CD4-positive, CD25-positive, alpha-beta regulatory T cell (primary cell): ENCODE results near the gene ARMC6. TPM values are rescaled to one million over a fixed set of nuclear protein-coding genes. Genes with fewer than 3 reads are reported as not detected.
"Not testable (repeated sequence)": the region's sequence is repeated elsewhere in the genome, so short reads cannot be mapped to it uniquely, and the experiment has no call there.

ENCODE experiments used
- ATAC-seq, 2 donors: fragments of 150-1000 bp; cut with Tn5 transposase; one replicate each; pipeline ENCODE4 v1.10.0; 2021; ENCODE audit warnings: low read depth in 2 of 2, moderate number of reproducible peaks in 2 of 2, moderate library complexity in 1 of 2
- DNase-seq, 3 donors: peaks; one replicate each; pipeline versions ENCODE4 v3.0.0 to v3.0.0-alpha.2; 2012 to 2022; ENCODE audit warnings: mixed read lengths in 1 of 3
- H3K27ac ChIP-seq: one replicate; pipeline ENCODE4 v1.7.0; 2013; ENCODE audit warnings: mild to moderate bottlenecking, low read length; ENCODE audit not compliant: insufficient read depth, poor library complexity, severe bottlenecking
- H3K27me3 ChIP-seq: one replicate; pipeline ENCODE4 v1.7.0; 2013; ENCODE audit warnings: low read length; ENCODE audit not compliant: control insufficient read depth, insufficient read depth
- H3K36me3 ChIP-seq: one replicate; pipeline ENCODE4 v1.7.0; 2013; ENCODE audit warnings: mild to moderate bottlenecking, low read length, moderate library complexity; ENCODE audit not compliant: control insufficient read depth, insufficient read depth
- H3K4me1 ChIP-seq: 2 replicates; pipeline ENCODE4 v1.7.0; 2013; ENCODE audit warnings: mild to moderate bottlenecking, low read length; ENCODE audit not compliant: insufficient read depth, control insufficient read depth, poor library complexity, severe bottlenecking
- H3K4me3 ChIP-seq: one replicate; pipeline ENCODE4 v1.7.0; 2013; ENCODE audit warnings: low read depth, mild to moderate bottlenecking, low read length, moderate library complexity
- H3K9me3 ChIP-seq, 2 experiments: 1 replicate in 1 of 2; 2 replicates in 1 of 2; pipeline ENCODE4 v1.7.0; 2013; ENCODE audit warnings: low read length in 2 of 2, mild to moderate bottlenecking in 1 of 2, moderate library complexity in 1 of 2; ENCODE audit not compliant: control insufficient read depth in 2 of 2
- H3K27ac Mint-ChIP-seq, 3 donors: one replicate each; pipeline ENCODE4 v1.8.0; 2020 to 2022; ENCODE audit warnings: mild to moderate bottlenecking in 3 of 3, mixed read lengths in 3 of 3, moderate library complexity in 2 of 3
- H3K27me3 Mint-ChIP-seq: one replicate; pipeline ENCODE4 v1.8.0; 2022; ENCODE audit warnings: mild to moderate bottlenecking, mixed read lengths
- H3K36me3 Mint-ChIP-seq: one replicate; pipeline ENCODE4 v1.8.0; 2020; ENCODE audit warnings: mixed read lengths
- H3K4me1 Mint-ChIP-seq, 4 donors: one replicate each; pipeline ENCODE4 v1.8.0; 2020 to 2022; ENCODE audit warnings: mixed read lengths in 4 of 4, mild to moderate bottlenecking in 1 of 4
- H3K4me3 Mint-ChIP-seq, 4 donors: one replicate each; pipeline ENCODE4 v1.8.0; 2020 to 2022; ENCODE audit warnings: mild to moderate bottlenecking in 4 of 4, mixed read lengths in 4 of 4, moderate library complexity in 3 of 4
- H3K9me3 Mint-ChIP-seq, 7 donors: one replicate each; pipeline ENCODE4 v1.8.0; 2020 to 2022; ENCODE audit warnings: mixed read lengths in 7 of 7, mild to moderate bottlenecking in 3 of 7, moderate library complexity in 2 of 7
- polyA plus RNA-seq, 4 donors: library from polyadenylated mRNA; unstranded; fragments of 300-500 nt; fragmentation: Illumina TruSeq; gene quantifications; one replicate each; pipeline ENCODE4 v1.2.3, GENCODE V29; 2021
- total RNA-seq: library from RNA; stranded (reverse); gene quantifications from one replicate; pipeline ENCODE4 v1.2.3, GENCODE V29; 2022

Gene ARMC6
- total and polyA plus RNA-seq, 5 donors from 2014 or later: 14.2 to 36.5 (median 30.6) TPM

GRCh38 chr19:19106056-19106551, 72.7 kb downstream of the ARMC6 start:
- H3K4me3 Mint-ChIP-seq: no peak overlapping the region
- ATAC-seq (no peak), DNase-seq (no peak)
- H3K9me3 Mint-ChIP-seq: no peaks in the 10 kb centered on the region
- H3K27ac ChIP-seq: no peak overlapping the region
- peaks cover 6% of the 10 kb centered on the region for H3K4me1 ChIP-seq
- peaks cover 14% of the 10 kb centered on the region for H3K36me3 ChIP-seq
- H3K4me3 ChIP-seq: no peak overlapping the region
- H3K27me3 Mint-ChIP-seq: no peaks in the 10 kb centered on the region
- H3K9me3 ChIP-seq: no peaks in the 10 kb centered on the region
- no peaks in the 10 kb centered on the region for H3K27me3 ChIP-seq
- no peaks in the 10 kb centered on the region for H3K36me3 Mint-ChIP-seq
- H3K27ac Mint-ChIP-seq: no peak overlapping the region
- H3K4me1 Mint-ChIP-seq: peaks cover 0 to 9% (median 1%) of the 10 kb centered on the region in 4 donors

- peaks cover 10% of the 10 kb centered on the region for H3K36me3 ChIP-seq
- H3K9me3 Mint-ChIP-seq, H3K27ac ChIP-seq, H3K27ac Mint-ChIP-seq, H3K36me3 Mint-ChIP-seq, H3K4me1 ChIP-seq, H3K4me3 ChIP-seq, ATAC-seq, H3K9me3 ChIP-seq, H3K4me3 Mint-ChIP-seq, DNase-seq, H3K27me3 ChIP-seq, H3K27me3 Mint-ChIP-seq: not testable (repeated sequence)
- peaks cover 0 to 10% (median 1%) of the 10 kb centered on the region in 4 donors for H3K4me1 Mint-ChIP-seq
Measured at GRCh38 chr19:19106938-19107337, 73.5 kb downstream of the ARMC6 start.

GRCh38 chr19:19107654-19108053, 74.3 kb downstream of the ARMC6 start:
- Mint-ChIP-seq H3K27ac (no peak overlapping the region), H3K27me3 (no peaks in the 10 kb centered on the region)
- no peak for DNase-seq

More at GRCh38 chr19:19107654-19108053, 74.3 kb downstream of the ARMC6 start:
- H3K4me3 ChIP-seq: no peak overlapping the region
- H3K4me1 Mint-ChIP-seq: peaks cover 0 to 13% (median 1%) of the 10 kb centered on the region in 4 donors
- no peak for ATAC-seq
- H3K36me3 ChIP-seq: peaks cover 10% of the 10 kb centered on the region
- H3K27ac ChIP-seq: no peak overlapping the region
- H3K9me3 Mint-ChIP-seq: peaks cover 0 to 2% (median 0%) of the 10 kb centered on the region in 7 donors
- peak overlapping the region in 1 of 4 donors; percentile 25 for H3K4me3 Mint-ChIP-seq
- peaks cover 6% of the 10 kb centered on the region for H3K4me1 ChIP-seq
- H3K9me3 ChIP-seq: no peaks in the 10 kb centered on the region
- H3K36me3 Mint-ChIP-seq: no peaks in the 10 kb centered on the region
- no peaks in the 10 kb centered on the region for H3K27me3 ChIP-seq

Other genes starting within 250 kb of the ARMC6 start
- not detected for gene COMP, start 242.3 kb upstream of the ARMC6 start, total RNA-seq
- not detected for gene COMP, start 242.3 kb upstream of the ARMC6 start, polyA plus RNA-seq
- gene UPF1, start 201.6 kb upstream of the ARMC6 start, total RNA-seq: 140 TPM
- 10 to 100 TPM in 2 of 4 donors, 1 to 10 TPM in 2; 8.6 to 11.9 (median 9.8) TPM for gene UPF1, start 201.6 kb upstream of the ARMC6 start, polyA plus RNA-seq
- not detected for gene CERS1, start 137.4 kb upstream of the ARMC6 start, total RNA-seq
- not detected for gene CERS1, start 137.4 kb upstream of the ARMC6 start, polyA plus RNA-seq
- 165 TPM for gene COPE, start 114.2 kb upstream of the ARMC6 start, total RNA-seq
- 100 to 1,000 TPM; 218 to 314 (median 273) TPM for gene COPE, start 114.2 kb upstream of the ARMC6 start, polyA plus RNA-seq
- gene DDX49, start 113.9 kb upstream of the ARMC6 start, total RNA-seq: 48.0 TPM
- 10 to 100 TPM; 21.6 to 30.9 (median 26.4) TPM for gene DDX49, start 113.9 kb upstream of the ARMC6 start, polyA plus RNA-seq
- gene HOMER3, start 92.4 kb upstream of the ARMC6 start, total RNA-seq: 3.6 TPM
- gene HOMER3, start 92.4 kb upstream of the ARMC6 start, polyA plus RNA-seq: 1 to 10 TPM; 2.8 to 3.9 (median 3.3) TPM
- 131 TPM for gene SUGP2, start 86 bp upstream of the ARMC6 start, total RNA-seq
- gene SUGP2, start 86 bp upstream of the ARMC6 start, polyA plus RNA-seq: 1 to 10 TPM; 6.2 to 9.7 (median 7.8) TPM
- 32.2 TPM for gene SLC25A42, start 30.4 kb downstream of the ARMC6 start, total RNA-seq
- 10 to 100 TPM; 10.4 to 24.0 (median 16.2) TPM for gene SLC25A42, start 30.4 kb downstream of the ARMC6 start, polyA plus RNA-seq
- gene TMEM161A, start 104.9 kb downstream of the ARMC6 start, total RNA-seq: 15.6 TPM
- 10 to 100 TPM; 24.0 to 26.0 (median 24.8) TPM for gene TMEM161A, start 104.9 kb downstream of the ARMC6 start, polyA plus RNA-seq
- gene MEF2B, start 136.7 kb downstream of the ARMC6 start, total RNA-seq: 3.5 TPM
- under 1 TPM in 1 of 4 donors, not detected in 3; 0.30 TPM for gene MEF2B, start 136.7 kb downstream of the ARMC6 start, polyA plus RNA-seq
- gene BORCS8, start 158.5 kb downstream of the ARMC6 start, total RNA-seq: 27.4 TPM
- gene BORCS8, start 158.5 kb downstream of the ARMC6 start, polyA plus RNA-seq: 10 to 100 TPM; 20.1 to 28.4 (median 21.8) TPM
- 62.1 TPM for gene RFXANK, start 158.7 kb downstream of the ARMC6 start, total RNA-seq
- gene RFXANK, start 158.7 kb downstream of the ARMC6 start, polyA plus RNA-seq: 100 to 1,000 TPM in 1 of 4 donors, 10 to 100 TPM in 3; 59.1 to 103 (median 80.7) TPM
- gene NR2C2AP, start 169.8 kb downstream of the ARMC6 start, total RNA-seq: 17.6 TPM
- 10 to 100 TPM; 20.6 to 31.2 (median 26.8) TPM for gene NR2C2AP, start 169.8 kb downstream of the ARMC6 start, polyA plus RNA-seq
- gene NCAN, start 178.4 kb downstream of the ARMC6 start, total RNA-seq: not detected
- not detected for gene NCAN, start 178.4 kb downstream of the ARMC6 start, polyA plus RNA-seq
- gene TM6SF2, start 239.7 kb downstream of the ARMC6 start, total RNA-seq: not detected
- not detected for gene TM6SF2, start 239.7 kb downstream of the ARMC6 start, polyA plus RNA-seq